A549 (cell line): ENCODE results near the gene SLC18A3. TPM values are rescaled to one million over a fixed set of nuclear protein-coding genes. Genes with fewer than 3 reads are reported as not detected.

Experiments
- ATAC-seq, 2 experiments: fragments of 200-7000 bp in 1 of 2; fragments of >200 bp in 1 of 2; cut with Nextera tagmentation in 1 of 2; cut with Tn5 transposase in 1 of 2; 3 replicates each; pipeline versions ENCODE4 v1.8.0 to v1.9.1; 2018 to 2020; ENCODE audit warnings: mild to moderate bottlenecking in 1 of 2, moderate library complexity in 1 of 2
- CTCF ChIA-PET: fragments of 300-600 bp; sonication (Branson Sonifier 250); formaldehyde crosslinking; extraction: SDS; loops from one replicate; lab custom pipeline; 2021; ENCODE audit warnings: antibody characterized with exemption, inconsistent platforms; lab: Yijun Ruan, JAX
- POLR2A ChIA-PET: fragments of 350-600 bp; formaldehyde crosslinking; extraction: SDS; loops from one replicate; lab custom pipeline; 2021; ENCODE audit warnings: antibody characterized with exemption, inconsistent platforms; lab: Yijun Ruan, JAX
- DNase-seq, 2 experiments: peaks; one replicate each; pipeline versions ENCODE4 v3.0.0 to v3.0.0-alpha.2; 2011 to 2016; ENCODE audit warnings: low read depth in 1 of 2, low spot score in 1 of 2
- FAIRE-seq: peaks from 2 replicates; lab custom pipeline; 2011; peaks lifted over from hg19 to GRCh38; lab: Jason Lieb, UNC
- H3K27ac ChIP-seq, 2 experiments: fragments of >200 bp; sonication (Bioruptor Twin); formaldehyde crosslinking; 3 replicates each; pipeline ENCODE4 v1.5.1; 2016 to 2017
- H3K4me1 ChIP-seq: fragments of >200 bp; sonication (Bioruptor Twin); formaldehyde crosslinking; 3 replicates; pipeline ENCODE4 v1.6.1; 2016
- H3K4me2 ChIP-seq: fragments of >200 bp; sonication (Bioruptor Twin); formaldehyde crosslinking; 3 replicates; pipeline ENCODE4 v1.6.1; 2016
- H3K4me3 ChIP-seq: fragments of >200 bp; sonication (Bioruptor Twin); formaldehyde crosslinking; 3 replicates; pipeline ENCODE4 v1.5.1; 2016
- H3K9me3 ChIP-seq: fragments of >200 bp; sonication (Bioruptor Twin); formaldehyde crosslinking; 3 replicates; pipeline ENCODE4 v1.6.1; 2016
- CBX2 ChIP-seq: fragments of 200-600 bp; sonication (generic); IDR thresholded peaks from 2 replicates; pipeline ENCODE4 v1.6.1; 2016; ENCODE audit warnings: low read depth, mild to moderate bottlenecking, borderline replicate concordance
- CBX8 ChIP-seq: fragments of 200-600 bp; sonication (generic); IDR thresholded peaks from 2 replicates; pipeline ENCODE4 v1.6.1; 2016
- CEBPB ChIP-seq, 2 experiments: fragments of >200 bp in 1 of 2; sonication (Bioruptor Twin) in 1 of 2; formaldehyde crosslinking in 1 of 2; IDR thresholded peaks; 2 replicates each; pipeline ENCODE4 v1.6.1; 2012 to 2016
- EHMT2 ChIP-seq: fragments of 200-600 bp; sonication (generic); IDR thresholded peaks from 2 replicates; pipeline ENCODE4 v1.6.1; 2016; ENCODE audit warnings: antibody characterized with exemption, low read depth, mild to moderate bottlenecking, moderate library complexity
- EP300 ChIP-seq, 2 experiments: fragments of >200 bp; sonication (Bioruptor Twin); formaldehyde crosslinking; IDR thresholded peaks; 2 replicates in 1 of 2; 3 replicates in 1 of 2; pipeline ENCODE4 v1.6.1; 2016 to 2017
- GATA3 ChIP-seq: IDR thresholded peaks from 2 replicates; pipeline ENCODE4 v1.6.1; 2012; ENCODE audit warnings: borderline replicate concordance
- HEYL ChIP-seq: fragments of 250-450 bp; sonication (Bioruptor Pico); IDR thresholded peaks from 2 replicates; pipeline ENCODE4 v1.8.0; 2021; ENCODE audit warnings: mild to moderate bottlenecking, moderate library complexity
- HMGXB4 ChIP-seq: fragments of 250-450 bp; sonication (Bioruptor Pico); IDR thresholded peaks from 2 replicates; pipeline ENCODE4 v1.5.0; 2021; ENCODE audit warnings: mild to moderate bottlenecking, moderate library complexity, borderline replicate concordance
- HOXB13 ChIP-seq: fragments of 250-450 bp; sonication (Bioruptor Pico); IDR thresholded peaks from 2 replicates; pipeline ENCODE4 v1.5.0; 2020; ENCODE audit warnings: low read depth, mild to moderate bottlenecking, moderate library complexity
- KDM1A ChIP-seq: fragments of 200-600 bp; sonication (generic); IDR thresholded peaks from 2 replicates; pipeline ENCODE4 v1.6.1; 2016; ENCODE audit warnings: low read depth, mild to moderate bottlenecking
- MAFK ChIP-seq: fragments of 450-650 bp; IDR thresholded peaks from 2 replicates; pipeline ENCODE4 v1.6.1; 2014; ENCODE audit not compliant: partially characterized antibody
- MAX ChIP-seq: IDR thresholded peaks from 2 replicates; pipeline ENCODE4 v1.6.1; 2012
- MAZ ChIP-seq: fragments of 150-350 bp; IDR thresholded peaks from 2 replicates; pipeline ENCODE4 v1.6.1; 2014; ENCODE audit warnings: antibody characterized with exemption, low read depth, low read length, borderline replicate concordance
- NPAS2 ChIP-seq: fragments of 250-450 bp; sonication (Bioruptor Pico); IDR thresholded peaks from 2 replicates; pipeline ENCODE4 v1.8.0; 2022; ENCODE audit warnings: mild to moderate bottlenecking, moderate library complexity, borderline replicate concordance
- POLR2A ChIP-seq: IDR thresholded peaks from 2 replicates; pipeline ENCODE4 v1.6.1; 2012; ENCODE audit warnings: mild to moderate bottlenecking, low read length
- REST ChIP-seq: fragments of 200-600 bp; sonication (generic); IDR thresholded peaks from 2 replicates; pipeline ENCODE4 v1.6.1; 2016; ENCODE audit warnings: antibody characterized with exemption, mild to moderate bottlenecking, moderate library complexity
- RFX5 ChIP-seq: fragments of 450-650 bp; IDR thresholded peaks from 2 replicates; pipeline ENCODE4 v1.7.1; 2014; ENCODE audit warnings: antibody characterized with exemption, mild to moderate bottlenecking, moderate library complexity
- RNF2 ChIP-seq: fragments of 200-600 bp; sonication (generic); IDR thresholded peaks from 2 replicates; pipeline ENCODE4 v1.6.1; 2016; ENCODE audit warnings: low read depth, mild to moderate bottlenecking, antibody characterized with exemption, moderate library complexity, borderline replicate concordance
- SMC3 ChIP-seq: fragments of >200 bp; sonication (Bioruptor Twin); formaldehyde crosslinking; IDR thresholded peaks from 3 replicates; pipeline ENCODE4 v1.6.1; 2018; ENCODE audit warnings: inconsistent platforms
- ZC3H11A ChIP-seq: fragments of 450-650 bp; IDR thresholded peaks from 2 replicates; pipeline ENCODE4 v1.6.1; 2014; ENCODE audit warnings: antibody characterized with exemption, mild to moderate bottlenecking
- ZSCAN20 ChIP-seq: fragments of 250-450 bp; sonication (Bioruptor Pico); IDR thresholded peaks from 2 replicates; pipeline ENCODE4 v1.8.0; 2022; ENCODE audit warnings: mild to moderate bottlenecking, moderate library complexity
- WGBS: methylation state at CpG from one replicate; pipeline ENCODE4 v1.1.6; 2017; ENCODE audit errors: missing lambda C conversion rate; 5-methylcytosine and 5-hydroxymethylcytosine counted together
- polyA plus RNA-seq, 4 experiments: library from polyadenylated mRNA; depleted of rRNA in 3 of 4; stranded (reverse); fragments of >200 nt; fragmentation: RNase III in 1 of 4; extraction: RNeasy Plus Mini Kit Qiagen cat#74134 plus additional on column Dnase treatment in 1 of 4; gene quantifications; 2 replicates in 3 of 4; 3 replicates in 1 of 4; pipeline ENCODE4 v1.2.3, GENCODE V29; 2011 to 2017
- TF ChIP-seq, protein P1 (sequence below): fragments of 250-450 bp; sonication (Bioruptor Pico); IDR thresholded peaks from 2 replicates; pipeline ENCODE4 v1.5.0; 2020; ENCODE audit warnings: low read depth, mild to moderate bottlenecking, moderate library complexity
- TF ChIP-seq, protein P2 (sequence below): fragments of >200 bp; sonication (Bioruptor Twin); formaldehyde crosslinking; IDR thresholded peaks from 2 replicates; pipeline ENCODE4 v1.6.1; 2016

Gene SLC18A3
- polyA plus RNA-seq, 2 of the 4 experiments (the other 2 are of a cell fraction), result not detected

GRCh38 chr10:49633327-49634068 lies 23.4 kb downstream of the SLC18A3 start:
- Histone ChIP-seq H3K4me1 (no peaks in the 10 kb centered on the region), H3K4me2 (no peak overlapping the region), H3K27ac (no peak overlapping the region), H3K9me3 (no peaks in the 10 kb centered on the region), H3K4me3 (no peak overlapping the region)
- DNase-seq (no peak), ATAC-seq (no peak), FAIRE-seq (no peak)
- ChIA-PET POLR2A (no interaction called here), CTCF (interaction anchor here (1.2 kb wide), 1 partner anchor 39 kb away, joined by 3 read pairs; no protein-coding TSS in a partner anchor)
- TF ChIP-seq KDM1A (no peak), MAFK (no peak), POLR2A (no peak), EHMT2 (no peak), CBX8 (no peak), HEYL (CRISPR knock-in tag) (no peak), SMC3 (no peak), NPAS2 (CRISPR knock-in tag) (no peak), HMGXB4 (CRISPR knock-in tag) (no peak), MAZ (no peak)
- TF ChIP-seq, protein P1, sequence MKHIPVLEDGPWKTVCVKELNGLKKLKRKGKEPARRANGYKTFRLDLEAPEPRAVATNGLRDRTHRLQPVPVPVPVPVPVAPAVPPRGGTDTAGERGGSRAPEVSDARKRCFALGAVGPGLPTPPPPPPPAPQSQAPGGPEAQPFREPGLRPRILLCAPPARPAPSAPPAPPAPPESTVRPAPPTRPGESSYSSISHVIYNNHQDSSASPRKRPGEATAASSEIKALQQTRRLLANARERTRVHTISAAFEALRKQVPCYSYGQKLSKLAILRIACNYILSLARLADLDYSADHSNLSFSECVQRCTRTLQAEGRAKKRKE (CRISPR knock-in tag), result no peak
- WGBS, result 38% methylated on average over 13 of the region's 13 CpGs

DNA sequence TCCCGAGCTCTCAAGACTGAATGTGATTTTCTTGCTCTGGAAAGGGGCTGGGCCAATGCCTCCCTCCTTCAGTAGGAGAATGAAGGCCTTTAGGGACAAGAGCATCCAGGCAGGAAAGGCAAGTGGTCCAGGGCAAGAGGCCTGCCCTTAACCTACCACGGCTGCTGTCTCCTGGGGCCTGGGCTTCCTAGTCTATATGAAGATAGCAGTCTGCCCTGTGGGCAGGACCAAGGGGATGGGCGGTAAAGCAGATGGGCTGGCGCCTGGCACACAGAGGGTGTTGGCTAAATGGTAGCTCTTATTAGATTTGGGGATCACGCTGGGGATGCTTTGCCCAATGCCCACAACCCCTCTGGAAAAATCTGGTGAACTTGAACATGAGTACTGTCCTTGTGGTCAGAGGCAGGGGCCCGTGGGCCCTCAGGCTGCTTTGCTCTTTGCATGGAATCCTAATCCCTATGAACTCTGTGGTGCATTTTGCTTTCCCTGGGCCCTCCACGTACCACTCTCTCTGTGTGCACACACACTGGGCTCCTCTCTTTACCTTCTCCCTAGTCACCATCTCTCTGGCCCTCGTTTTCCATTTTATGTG lies 24.1 kb downstream of the SLC18A3 start:
- ATAC-seq, result no peak
- TF ChIP-seq RFX5, result no peak
- TF ChIP-seq, protein P2, sequence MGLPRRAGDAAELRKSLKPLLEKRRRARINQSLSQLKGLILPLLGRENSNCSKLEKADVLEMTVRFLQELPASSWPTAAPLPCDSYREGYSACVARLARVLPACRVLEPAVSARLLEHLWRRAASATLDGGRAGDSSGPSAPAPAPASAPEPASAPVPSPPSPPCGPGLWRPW, result no peak
- TF ChIP-seq ZSCAN20 (CRISPR knock-in tag), result no peak
- no peak for TF ChIP-seq MAX
- TF ChIP-seq EP300 (IDR thresholded peaks at IDR 0.05), result no peak
- TF ChIP-seq CBX8, result no peak
- TF ChIP-seq RNF2, result no peak
- TF ChIP-seq GATA3, result no peak
- TF ChIP-seq, all 56 proteins: peak for 0
- Histone ChIP-seq H3K4me1 (no peaks in the 10 kb centered on the region), H3K9me3 (no peaks in the 10 kb centered on the region), H3K27ac (no peak overlapping the region), H3K4me3 (no peak overlapping the region), H3K4me2 (no peak overlapping the region)
- no peak for FAIRE-seq
- no peak for DNase-seq
- CTCF ChIA-PET, result interaction anchor here (1.2 kb wide), 1 partner anchor 40 kb away, joined by 3 read pairs; no protein-coding TSS in a partner anchor
- POLR2A ChIA-PET, result no interaction called here
- 37% methylated on average over 8 of the region's 8 CpGs for WGBS

GRCh38 chr10:49642311-49642710 lies 32.2 kb downstream of the SLC18A3 start:
- H3K4me2 ChIP-seq, result no peak overlapping the region
- no peak for ATAC-seq
- 10% methylated on average over 2 of the region's 3 CpGs for WGBS
- no peaks in the 10 kb centered on the region for H3K9me3 ChIP-seq
- no peak for DNase-seq
- ChIA-PET CTCF (interaction anchor here (1.2 kb wide), 1 partner anchor 20 kb away, joined by 3 read pairs; no protein-coding TSS in a partner anchor), POLR2A (no interaction called here)
- H3K4me3 ChIP-seq, result no peak overlapping the region
- H3K27ac ChIP-seq, result no peak overlapping the region
- H3K4me1 ChIP-seq, result no peaks in the 10 kb centered on the region
- no peak for FAIRE-seq
- TF ChIP-seq REST, result no peak
- no peak for TF ChIP-seq CEBPB (IDR thresholded peaks at IDR 0.05)
- TF ChIP-seq HOXB13 (CRISPR knock-in tag), result no peak
- TF ChIP-seq ZC3H11A, result no peak
- TF ChIP-seq GATA3, result no peak
- no peak for TF ChIP-seq CBX2
- no peak for TF ChIP-seq CBX8
- TF ChIP-seq, protein P1 (CRISPR knock-in tag), result no peak
